GM18502 (cell line): ENCODE data around the gene PLK3.
"Not testable (repeated sequence)": the region's sequence is repeated elsewhere in the genome, so short reads cannot be mapped to it uniquely, and the experiment has no call there.

ENCODE experiments used
- ATAC-seq: cut with Tn5 transposase; IDR thresholded peaks from one replicate; pipeline ENCODE4 v1.9.1; 2021; ENCODE audit warnings: mild to moderate bottlenecking; ENCODE audit not compliant: unreplicated experiment, poor library complexity

PLK3 gene

DNA sequence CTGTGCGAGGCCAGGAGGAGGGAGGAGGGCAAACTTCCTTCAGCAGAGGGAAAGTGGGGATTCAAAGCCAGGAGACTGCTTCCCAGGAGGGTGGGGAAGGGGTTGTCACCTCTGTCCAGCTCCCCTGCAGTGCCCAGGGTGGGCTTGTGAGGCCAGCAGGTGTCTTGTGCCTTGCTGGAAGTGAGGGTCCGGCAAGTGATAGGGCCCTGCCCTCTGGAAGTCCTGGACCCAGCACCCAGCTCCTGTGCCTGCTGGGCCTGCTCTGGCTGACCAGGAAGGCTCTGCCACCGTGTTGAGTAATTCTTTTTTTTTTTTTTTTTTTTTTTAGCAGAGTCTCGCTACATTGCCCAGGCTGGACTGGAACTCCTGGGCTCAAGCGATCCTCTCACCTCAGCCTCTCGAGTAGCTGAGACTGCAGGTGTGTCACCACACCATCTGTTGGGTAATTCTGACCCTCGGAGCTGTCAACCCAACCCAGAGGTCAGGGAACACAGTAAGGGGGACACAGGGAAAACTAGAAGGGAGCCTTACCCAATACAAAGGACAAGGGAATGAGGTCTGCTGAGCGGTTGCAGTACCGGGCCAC, 13.2 kb upstream of the PLK3 start:
- ATAC-seq, result no peak

DNA sequence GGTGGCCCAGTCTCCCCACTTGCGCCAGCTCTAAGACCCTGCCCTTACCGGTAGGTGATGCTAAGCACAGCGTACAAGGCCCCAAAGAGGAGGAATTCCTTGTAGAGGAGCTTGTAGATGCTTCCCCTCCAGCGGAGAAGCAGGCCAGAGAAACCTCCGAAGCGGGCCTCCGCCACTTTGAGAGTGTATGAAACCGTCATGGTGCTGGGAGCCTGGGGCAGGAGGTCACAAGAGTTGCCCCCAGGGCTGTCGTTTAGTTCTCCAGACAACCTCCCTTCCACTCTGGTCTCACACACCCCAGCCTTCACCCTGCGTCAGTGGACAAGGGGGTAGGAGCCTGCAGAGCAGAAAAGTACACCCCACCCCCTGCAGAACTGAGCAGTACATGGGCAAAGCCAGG, 12.7 kb upstream of the PLK3 start:
- no peak for ATAC-seq

DNA sequence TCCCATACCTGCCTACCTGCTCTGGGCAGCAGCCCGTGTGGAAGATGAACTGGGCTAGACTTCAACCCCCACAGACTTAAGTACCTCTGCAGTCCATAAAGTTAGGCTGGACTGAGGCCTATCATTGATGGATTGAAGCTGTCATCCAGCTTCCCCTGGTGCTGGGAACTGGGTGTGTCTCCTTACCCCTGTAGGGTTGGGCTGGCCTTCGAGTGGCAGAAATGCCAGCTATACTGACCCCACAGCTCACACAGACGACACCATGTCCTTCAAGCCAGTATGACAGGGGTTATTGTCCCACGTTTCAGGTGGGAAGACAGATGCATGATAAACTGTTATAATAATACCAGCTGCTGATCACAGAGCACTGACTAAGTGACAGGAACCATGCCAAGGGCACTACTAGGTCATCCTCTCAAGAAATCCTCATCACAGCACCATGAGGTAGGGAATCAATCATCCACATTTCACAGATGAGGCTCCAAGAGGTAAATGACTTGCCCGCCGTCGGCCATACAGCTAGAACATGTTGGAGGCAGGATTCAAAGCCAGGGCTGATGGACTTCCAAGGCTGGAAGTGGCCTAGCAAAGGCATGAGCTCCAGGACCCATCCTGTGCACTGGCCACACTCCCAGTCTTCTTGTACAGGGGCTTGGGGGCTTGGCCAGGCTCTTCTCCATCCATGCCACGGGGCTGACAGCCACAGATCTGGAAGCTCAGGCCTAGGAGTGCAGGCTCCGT, 11.9 kb upstream of the PLK3 start, which contains the start of gene BEST4:
TSS of gene BEST4 (minus strand) at position 51 of the 741 bp plus-strand sequence. CDS start 465 bp downstream, outside the sequence.
- no peak for ATAC-seq

DNA sequence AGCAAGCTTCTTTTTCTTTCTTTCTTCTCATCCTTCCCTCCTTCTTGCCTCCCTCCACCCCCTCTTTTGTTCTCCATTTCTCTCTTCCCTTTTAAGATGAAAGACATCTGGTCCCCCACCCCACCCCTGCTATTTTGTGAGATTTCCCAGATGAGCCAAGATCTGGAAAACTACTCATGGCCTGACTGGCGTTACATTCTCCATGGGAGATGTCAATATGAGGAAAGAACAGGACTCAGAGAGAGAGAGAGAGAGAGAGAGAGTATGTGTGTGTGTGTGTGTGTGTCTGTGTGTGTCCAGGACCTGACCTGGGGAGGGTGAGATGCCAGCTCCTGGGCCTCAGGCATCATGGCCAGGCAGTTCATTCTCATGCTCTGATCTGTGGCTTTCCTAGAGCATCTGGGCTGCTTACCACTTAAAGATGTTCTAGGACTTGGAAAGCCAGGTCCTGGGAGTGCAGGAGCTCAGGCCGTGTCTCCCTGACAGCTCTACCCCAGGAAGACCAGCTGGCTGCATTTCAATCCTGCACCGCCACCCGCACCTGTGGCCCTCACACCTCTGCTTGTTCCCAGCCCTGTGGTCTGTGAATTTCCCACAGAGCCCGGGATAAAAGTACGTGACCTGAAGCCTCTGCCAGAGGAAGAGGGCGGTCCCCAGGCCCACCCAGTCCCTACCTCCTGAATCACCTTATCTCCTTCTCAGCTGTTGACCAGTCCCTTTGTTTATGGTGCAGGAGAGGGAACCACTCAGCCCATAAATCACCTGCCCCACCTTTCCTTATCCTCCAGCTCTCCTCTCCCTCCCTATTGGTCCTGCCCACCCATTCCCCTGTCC, 9.0 kb upstream of the PLK3 start:
- no peak for ATAC-seq

DNA sequence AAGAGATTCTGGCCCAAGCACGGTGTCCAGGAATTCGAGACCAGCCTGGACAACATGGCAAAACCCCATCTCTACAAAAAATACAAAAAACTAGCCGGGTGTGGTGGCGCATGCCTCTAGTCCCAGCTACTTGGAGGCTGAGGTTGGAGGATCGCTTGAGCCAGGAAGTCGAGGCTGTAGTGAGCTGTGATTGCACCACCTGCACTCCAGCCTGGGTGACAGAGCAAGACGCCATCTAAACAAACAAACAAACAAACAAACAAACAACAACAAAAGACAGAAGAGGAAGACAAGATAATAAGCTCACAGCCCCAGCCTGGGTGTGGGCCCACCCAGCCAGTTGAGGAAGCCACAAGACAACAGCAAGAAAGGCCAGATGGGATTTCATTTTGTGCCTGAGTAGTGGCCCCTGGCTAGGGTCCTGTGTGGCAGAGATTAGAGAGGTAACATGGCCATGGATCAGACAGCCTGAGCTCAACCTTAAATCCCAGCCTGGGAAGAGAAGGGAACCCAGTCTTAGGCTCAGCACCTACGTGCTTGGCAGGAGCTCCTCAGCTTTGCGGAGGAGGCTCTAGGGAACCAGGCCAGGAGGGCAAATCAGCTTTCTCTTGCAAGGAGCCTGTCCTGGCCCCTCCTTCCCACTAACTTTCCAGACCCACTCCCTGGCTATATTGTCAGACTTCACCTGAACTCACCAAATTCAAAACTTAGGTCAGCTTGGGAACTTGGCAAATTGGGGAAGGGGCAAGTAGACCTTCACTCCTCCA, 7.3 kb upstream of the PLK3 start:
- no peak for ATAC-seq

DNA sequence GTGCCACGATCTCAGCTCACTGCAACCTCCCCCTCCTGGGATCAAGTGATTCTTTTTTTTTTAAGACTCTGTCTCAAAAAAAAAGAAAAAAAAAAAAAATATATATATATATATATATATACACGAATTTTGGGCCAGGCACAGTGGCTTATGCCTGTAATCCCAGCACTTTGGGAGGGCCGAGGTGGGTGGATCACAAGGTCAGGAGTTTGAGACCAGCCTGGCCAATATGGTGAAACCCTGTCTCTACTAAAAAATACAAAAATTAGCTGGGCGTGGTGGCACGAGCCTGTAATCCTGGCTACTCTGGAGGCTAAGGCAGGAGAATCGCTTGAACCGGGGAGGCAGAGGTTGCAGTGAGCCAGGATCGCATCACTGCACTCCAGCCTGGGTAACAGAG, 2.3 kb upstream of the PLK3 start:
- not testable (repeated sequence) for ATAC-seq

DNA sequence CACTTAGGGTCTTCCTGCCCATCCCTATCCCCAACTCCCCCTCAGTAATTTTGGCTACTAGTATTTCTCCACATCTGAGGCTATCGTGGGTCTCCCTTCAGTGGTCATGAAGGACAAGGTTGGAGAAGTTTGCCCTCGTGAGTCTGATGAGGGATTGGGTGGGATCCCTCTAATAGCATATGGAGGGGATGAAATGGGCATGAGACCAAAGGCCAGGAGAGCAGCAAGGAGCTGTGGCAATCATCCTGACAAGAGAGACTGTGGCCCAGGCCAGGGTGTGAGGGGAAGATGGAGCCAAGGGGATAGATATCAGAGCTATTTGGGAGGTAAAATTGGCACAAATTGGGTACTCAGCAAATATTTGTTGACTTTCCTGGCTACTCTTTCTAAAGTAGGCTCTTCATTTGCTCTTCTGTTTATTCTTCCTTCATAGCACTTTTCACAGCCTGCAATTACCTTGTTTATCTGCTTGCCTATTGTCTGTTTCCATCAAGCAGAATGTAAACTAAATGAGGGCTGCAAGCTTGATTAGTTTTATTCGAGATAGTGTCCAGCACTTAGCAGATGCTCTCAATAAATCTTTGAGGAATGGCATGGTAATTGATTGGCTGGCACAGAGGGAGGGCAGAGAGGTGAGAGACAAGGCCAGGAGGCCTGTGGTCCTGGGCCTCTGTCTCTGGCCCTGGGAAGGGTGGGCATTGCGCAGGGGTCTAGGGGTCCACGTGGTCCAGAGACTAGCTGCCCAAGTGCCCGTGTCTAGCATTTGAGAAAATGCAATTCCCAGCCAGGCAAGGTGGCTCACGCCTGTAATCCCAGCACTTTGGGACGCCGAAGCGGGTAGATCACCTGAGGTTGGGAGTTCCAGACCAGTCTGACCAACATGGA, 1.5 kb upstream of the PLK3 start:
- ATAC-seq, result no peak

DNA sequence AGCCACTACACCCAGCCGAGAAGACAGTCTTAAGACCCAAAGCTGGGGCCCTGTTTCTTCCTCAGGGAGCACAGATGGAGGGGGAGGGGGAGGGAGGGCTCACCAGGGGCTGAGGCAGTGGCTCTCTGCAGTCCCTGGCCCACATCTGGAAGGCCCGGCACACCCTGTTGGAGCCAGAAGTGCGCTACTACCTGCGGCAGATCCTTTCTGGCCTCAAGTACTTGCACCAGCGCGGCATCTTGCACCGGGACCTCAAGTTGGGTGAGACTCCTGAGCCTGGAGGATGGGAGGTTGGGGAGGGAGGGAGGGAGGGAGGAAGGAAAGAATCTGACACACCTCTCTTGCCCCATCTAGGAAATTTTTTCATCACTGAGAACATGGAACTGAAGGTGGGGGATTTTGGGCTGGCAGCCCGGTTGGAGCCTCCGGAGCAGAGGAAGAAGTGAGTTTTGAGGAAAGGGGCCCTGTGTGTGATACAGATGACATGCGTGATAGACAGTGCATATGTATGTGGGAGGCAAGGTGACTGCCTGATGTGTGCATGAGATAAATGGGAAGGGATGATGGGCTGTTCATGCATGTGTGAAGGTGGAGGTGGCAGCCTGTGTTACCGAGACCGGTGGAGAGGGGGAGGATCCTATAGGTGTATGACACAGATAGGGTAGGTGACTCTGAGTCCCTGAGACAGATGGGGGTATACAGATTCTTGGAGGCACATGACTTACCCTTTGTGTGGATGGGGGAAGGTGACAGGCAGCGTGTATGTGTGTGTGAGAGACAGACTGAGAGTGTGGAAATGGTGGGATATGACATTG, 1.5 kb downstream of the PLK3 start:
- ATAC-seq, result no peak

DNA sequence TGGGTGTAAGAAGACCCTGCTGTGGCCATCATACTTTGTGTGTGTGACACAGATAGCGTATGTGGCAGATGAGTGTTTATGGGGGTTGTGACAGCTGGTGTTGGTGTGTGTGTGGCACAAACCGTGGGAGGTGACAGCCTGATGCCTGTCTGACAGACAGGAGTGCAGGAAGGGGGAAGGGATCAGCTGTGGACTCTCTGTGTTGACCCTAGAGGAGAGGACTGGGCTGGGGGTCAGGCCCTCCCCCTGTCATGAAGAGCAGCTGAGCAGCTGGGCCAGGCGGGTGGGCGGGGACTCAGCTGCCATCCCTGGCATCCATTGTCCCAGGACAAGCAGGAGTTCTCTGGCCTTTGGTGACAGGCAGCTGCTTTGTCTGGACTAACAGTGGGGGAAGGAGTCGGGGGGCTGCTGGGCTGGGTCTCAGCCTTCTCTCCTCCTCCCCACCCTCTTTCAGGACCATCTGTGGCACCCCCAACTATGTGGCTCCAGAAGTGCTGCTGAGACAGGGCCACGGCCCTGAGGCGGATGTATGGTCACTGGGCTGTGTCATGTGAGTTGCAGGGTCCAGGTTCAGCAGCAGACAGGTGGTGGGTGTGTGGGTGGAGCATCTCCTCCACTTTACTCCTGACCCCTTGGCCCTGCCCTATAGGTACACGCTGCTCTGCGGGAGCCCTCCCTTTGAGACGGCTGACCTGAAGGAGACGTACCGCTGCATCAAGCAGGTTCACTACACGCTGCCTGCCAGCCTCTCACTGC, 2.3 kb downstream of the PLK3 start:
- ATAC-seq, result no peak

DNA sequence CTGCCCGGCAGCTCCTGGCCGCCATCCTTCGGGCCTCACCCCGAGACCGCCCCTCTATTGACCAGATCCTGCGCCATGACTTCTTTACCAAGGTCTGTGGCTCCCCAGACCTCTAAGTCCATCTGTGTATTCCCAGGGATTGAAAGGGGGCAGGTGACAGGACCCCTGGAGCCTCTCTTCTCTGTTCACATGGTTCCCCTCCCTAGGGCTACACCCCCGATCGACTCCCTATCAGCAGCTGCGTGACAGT, 2.8 kb downstream of the PLK3 start:
- ATAC-seq, result no peak

DNA sequence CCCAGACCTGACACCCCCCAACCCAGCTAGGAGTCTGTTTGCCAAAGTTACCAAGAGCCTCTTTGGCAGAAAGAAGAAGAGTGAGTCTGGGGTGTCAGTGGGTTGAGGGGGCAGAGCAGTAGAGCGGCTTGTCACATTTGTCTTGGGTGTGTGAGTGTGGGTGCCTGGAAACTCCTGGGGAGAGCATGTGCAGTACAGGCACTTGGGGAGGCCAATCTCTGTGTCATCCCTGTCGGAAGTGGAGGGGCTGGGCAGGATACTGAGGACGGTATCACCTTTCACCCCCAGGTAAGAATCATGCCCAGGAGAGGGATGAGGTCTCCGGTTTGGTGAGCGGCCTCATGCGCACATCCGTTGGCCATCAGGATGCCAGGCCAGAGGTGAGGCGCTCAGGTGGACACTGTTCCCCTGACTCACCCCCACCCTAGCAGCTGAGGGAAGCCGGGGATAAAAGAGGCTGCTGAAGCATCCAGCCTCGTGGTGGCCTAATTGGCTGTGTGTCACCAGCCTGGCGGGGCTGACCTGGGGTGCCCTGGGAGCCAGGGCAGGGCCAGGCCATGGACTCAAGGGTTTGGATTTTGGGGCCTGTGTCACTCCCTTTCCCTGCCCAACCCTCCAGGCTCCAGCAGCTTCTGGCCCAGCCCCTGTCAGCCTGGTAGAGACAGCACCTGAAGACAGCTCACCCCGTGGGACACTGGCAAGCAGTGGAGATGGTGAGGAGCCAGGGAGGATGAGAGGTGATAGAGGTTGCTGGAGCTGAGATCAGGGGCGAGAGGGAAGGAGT, 3.3 kb downstream of the PLK3 start:
- ATAC-seq, result no peak

DNA sequence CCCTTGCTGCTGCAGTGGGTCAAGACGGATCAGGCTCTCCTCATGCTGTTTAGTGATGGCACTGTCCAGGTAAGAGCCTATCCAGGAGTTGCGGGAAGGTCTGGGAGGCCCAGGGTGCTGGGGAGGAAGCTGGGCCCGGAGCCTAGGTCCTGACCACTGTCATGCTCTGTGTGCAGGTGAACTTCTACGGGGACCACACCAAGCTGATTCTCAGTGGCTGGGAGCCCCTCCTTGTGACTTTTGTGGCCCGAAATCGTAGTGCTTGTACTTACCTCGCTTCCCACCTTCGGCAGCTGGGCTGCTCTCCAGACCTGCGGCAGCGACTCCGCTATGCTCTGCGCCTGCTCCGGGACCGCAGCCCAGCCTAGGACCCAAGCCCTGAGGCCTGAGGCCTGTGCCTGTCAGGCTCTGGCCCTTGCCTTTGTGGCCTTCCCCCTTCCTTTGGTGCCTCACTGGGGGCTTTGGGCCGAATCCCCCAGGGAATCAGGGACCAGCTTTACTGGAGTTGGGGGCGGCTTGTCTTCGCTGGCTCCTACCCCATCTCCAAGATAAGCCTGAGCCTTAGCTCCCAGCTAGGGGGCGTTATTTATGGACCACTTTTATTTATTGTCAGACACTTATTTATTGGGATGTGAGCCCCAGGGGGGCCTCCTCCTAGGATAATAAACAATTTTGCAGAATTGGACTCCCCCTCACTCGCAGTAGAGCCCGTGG, 5.3 kb downstream of the PLK3 start:
- no peak for ATAC-seq

DNA sequence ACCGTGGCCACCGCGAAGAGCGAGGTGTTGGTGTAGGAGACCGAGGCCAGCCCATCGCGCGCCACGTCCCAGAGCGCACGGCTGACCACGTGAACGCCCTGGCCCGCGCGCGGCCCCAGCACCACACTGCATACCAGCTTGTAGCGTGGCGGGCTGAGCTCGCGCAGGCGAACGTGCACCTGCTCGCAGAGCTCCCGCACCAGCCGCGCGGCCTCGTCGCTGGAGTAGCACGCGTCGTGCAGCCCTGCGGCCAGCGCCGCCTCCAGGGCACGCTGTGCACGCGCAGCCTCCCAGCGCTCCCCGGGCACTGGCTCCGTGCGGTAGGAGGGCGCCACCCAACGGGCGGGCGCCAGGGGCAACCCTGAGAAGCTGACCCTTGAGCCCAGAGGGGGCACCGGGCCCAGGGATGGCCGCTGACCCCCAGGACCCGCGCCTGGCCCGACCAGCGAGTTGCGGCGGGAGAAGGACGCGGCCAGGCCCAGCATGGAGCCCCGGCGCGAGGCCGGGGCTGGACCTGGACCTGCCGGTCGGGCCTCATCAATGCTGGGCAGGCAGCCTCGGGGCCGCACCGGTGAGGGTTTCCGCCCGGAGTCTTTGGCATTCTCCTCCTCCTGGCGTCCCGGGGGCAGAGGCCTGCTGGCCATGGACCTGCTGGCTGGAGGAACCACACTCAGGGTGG, 6.0 kb downstream of the PLK3 start:
- no peak for ATAC-seq

DNA sequence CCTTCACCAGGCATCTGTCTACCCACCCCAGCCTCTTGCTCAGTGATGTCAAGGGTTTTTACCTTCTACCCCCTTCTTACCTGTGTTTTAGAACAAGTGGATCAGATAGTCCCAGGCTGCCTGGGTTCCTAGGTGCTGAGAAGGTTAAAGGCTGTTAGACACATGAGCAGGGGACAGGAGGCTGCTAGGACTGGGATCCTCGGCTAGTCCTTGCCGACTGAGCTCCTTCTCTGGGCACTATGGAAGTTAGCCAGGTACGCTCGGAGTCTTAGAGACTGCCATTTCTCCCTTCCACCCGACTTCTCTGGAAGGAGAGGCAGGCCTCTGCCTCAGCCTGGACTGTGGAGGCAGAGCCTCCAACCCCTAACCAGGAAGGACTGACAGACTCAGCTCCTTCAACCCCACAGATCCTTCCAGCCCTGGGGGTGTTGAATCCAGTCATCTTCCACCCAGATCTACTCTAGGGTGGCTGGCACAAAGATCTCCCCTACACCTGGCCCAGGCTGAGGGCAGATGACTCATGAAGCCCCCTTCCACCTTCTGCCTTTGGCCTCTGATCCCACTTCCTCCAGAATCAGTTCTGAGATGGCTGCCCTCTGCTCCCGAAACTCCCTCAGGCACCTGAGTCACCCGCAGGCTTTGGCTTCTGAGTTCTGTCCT, 6.7 kb downstream of the PLK3 start, which contains the start of gene DYNLT4:
TSS of gene DYNLT4 (minus strand) at position 648 of the 660 bp plus-strand sequence. CDS start 683 bp downstream, outside the sequence.
- no peak for ATAC-seq

DNA sequence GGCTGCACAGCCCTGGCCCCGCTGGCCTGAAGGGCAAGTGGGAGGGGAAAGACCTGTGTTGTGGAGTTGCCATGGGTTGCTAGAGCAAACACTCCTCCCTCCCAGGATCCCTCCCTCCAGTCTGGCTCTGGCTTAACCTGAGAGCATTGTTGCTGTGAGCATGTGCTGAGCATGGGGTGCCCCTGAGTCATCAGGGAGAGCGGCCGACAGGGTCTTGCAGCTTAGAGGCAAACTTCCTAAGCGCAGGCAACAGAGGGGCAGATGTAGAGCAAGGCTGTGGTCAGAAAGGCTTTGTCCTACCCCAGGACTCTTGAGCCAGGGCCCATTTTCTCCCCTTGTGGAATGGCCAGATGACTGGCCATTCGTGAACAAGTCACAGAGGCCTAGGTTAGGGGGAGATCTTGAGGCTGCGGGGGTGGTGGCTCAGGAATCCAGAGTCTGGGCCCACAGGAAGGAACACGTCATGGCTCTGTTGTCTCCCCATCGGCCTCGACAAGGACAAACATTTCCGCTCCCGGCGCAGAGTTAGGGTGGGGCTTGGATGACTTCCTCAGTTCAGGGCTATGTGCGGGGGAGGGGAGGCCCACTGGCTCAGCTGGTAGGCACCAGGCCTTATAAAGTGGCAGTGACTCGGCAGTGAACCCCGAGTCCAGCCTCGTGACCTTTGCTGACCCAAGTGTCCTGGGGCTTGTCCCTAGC, 7.3 kb downstream of the PLK3 start:
- peak; percentile 42 for ATAC-seq
